IMR-90 (cell line): ENCODE measurements around the gene KRTAP10-5. TPM values are rescaled to one million over a fixed set of nuclear protein-coding genes. Genes with fewer than 3 reads are reported as not detected.

Experiments
- ATAC-seq: fragments of 200-7000 bp; cut with Tn5 transposase; 2 replicates; pipeline ENCODE4 v1.9.1; 2020; ENCODE audit warnings: low read depth, mild to moderate bottlenecking, moderate library complexity
- BruUV-seq: library from RNA; stranded (reverse); fragments of 400-500 nt; replicated peaks from 2 replicates; lab custom pipeline; 2021; lab: Mats Ljungman, UMichigan
- CTCF ChIA-PET: fragments of 300-600 bp; formaldehyde crosslinking; extraction: SDS; loops from one replicate; lab custom pipeline; 2021; ENCODE audit warnings: antibody characterized with exemption; lab: Yijun Ruan, JAX
- POLR2A ChIA-PET: fragments of 300-600 bp; sonication (Branson Sonifier 250); formaldehyde crosslinking; loops from one replicate; lab custom pipeline; 2022; ENCODE audit warnings: antibody characterized with exemption; ENCODE audit not compliant: unreplicated experiment; lab: Charles Lee
- DNase-seq: peaks from one replicate; pipeline ENCODE4 v3.0.0; 2013
- H2AFZ ChIP-seq: replicated peaks from 2 replicates; pipeline ENCODE3; 2013; ENCODE audit warnings: low read length, mild to moderate bottlenecking; ENCODE audit not compliant: poor library complexity
- H2AK5ac ChIP-seq: 2 replicates; pipeline ENCODE4 v1.6.1; 2013; ENCODE audit warnings: low read depth, low read length, inconsistent platforms
- H2AK9ac ChIP-seq: replicated peaks from 2 replicates; pipeline ENCODE3; 2013; ENCODE audit warnings: mild to moderate bottlenecking, low read depth, low read length, moderate library complexity; ENCODE audit not compliant: poor library complexity
- H2BK120ac ChIP-seq: 2 replicates; pipeline ENCODE4 v1.6.1; 2013; ENCODE audit warnings: low read depth, low read length, inconsistent platforms
- H2BK15ac ChIP-seq: 3 replicates; pipeline ENCODE4 v1.6.1; 2013; ENCODE audit warnings: low read depth, low read length, inconsistent platforms
- H2BK20ac ChIP-seq: 2 replicates; pipeline ENCODE4 v1.6.1; 2013; ENCODE audit warnings: low read depth, mild to moderate bottlenecking, inconsistent platforms, low read length, moderate library complexity
- H2BK5ac ChIP-seq: 2 replicates; pipeline ENCODE4 v1.6.1; 2013; ENCODE audit warnings: mild to moderate bottlenecking, low read depth, low read length, inconsistent platforms; ENCODE audit not compliant: poor library complexity, severe bottlenecking
- H3K14ac ChIP-seq: replicated peaks from 2 replicates; pipeline ENCODE4 v1.6.1; 2013; ENCODE audit warnings: low read depth, low read length, inconsistent platforms
- H3K18ac ChIP-seq: 2 replicates; pipeline ENCODE4 v1.6.1; 2013; ENCODE audit warnings: low read depth, low read length, control low read depth
- H3K23ac ChIP-seq: 2 replicates; pipeline ENCODE4 v1.6.1; 2013; ENCODE audit warnings: low read depth, low read length, inconsistent platforms
- H3K27ac ChIP-seq: 2 replicates; pipeline ENCODE4 v1.5.1; 2013; ENCODE audit warnings: mild to moderate bottlenecking, control low read depth, low read length; ENCODE audit not compliant: insufficient read depth
- H3K27me3 ChIP-seq: 2 replicates; pipeline ENCODE4 v1.6.1; 2013; ENCODE audit warnings: low read length; ENCODE audit not compliant: control insufficient read depth, insufficient read depth
- H3K36me3 ChIP-seq: 2 replicates; pipeline ENCODE4 v1.6.1; 2013; ENCODE audit warnings: low read length, mixed read lengths; ENCODE audit not compliant: control insufficient read depth, insufficient read depth
- H3K4ac ChIP-seq: 2 replicates; pipeline ENCODE4 v1.6.1; 2013; ENCODE audit warnings: low read depth, low read length, inconsistent platforms
- H3K4me1 ChIP-seq: 2 replicates; pipeline ENCODE4 v1.6.1; 2013; ENCODE audit warnings: low read length, mixed read lengths; ENCODE audit not compliant: control insufficient read depth, insufficient read depth
- H3K4me2 ChIP-seq: 2 replicates; pipeline ENCODE4 v1.6.1; 2013; ENCODE audit warnings: low read depth, mild to moderate bottlenecking, control low read depth, low read length, moderate library complexity
- H3K4me3 ChIP-seq: 2 replicates; pipeline ENCODE4 v1.5.1; 2013; ENCODE audit warnings: low read depth, mild to moderate bottlenecking, control low read depth, low read length, moderate library complexity; ENCODE audit not compliant: insufficient read depth
- H3K56ac ChIP-seq: 2 replicates; pipeline ENCODE4 v1.6.1; 2013; ENCODE audit warnings: low read length, inconsistent platforms; ENCODE audit not compliant: insufficient read depth; ENCODE audit errors: extremely low read depth
- H3K79me1 ChIP-seq, 2 experiments: 2 replicates each; pipeline ENCODE4 v1.6.1; 2013; ENCODE audit warnings: low read length in 2 of 2, inconsistent platforms in 1 of 2, low read depth in 1 of 2
- H3K9ac ChIP-seq: 2 replicates; pipeline ENCODE4 v1.6.1; 2013; ENCODE audit warnings: low read depth, low read length, control low read depth
- H3K9me1 ChIP-seq: 2 replicates; pipeline ENCODE4 v1.6.1; 2013; ENCODE audit warnings: low read length, inconsistent platforms; ENCODE audit not compliant: insufficient read depth
- H3K9me3 ChIP-seq: 2 replicates; pipeline ENCODE4 v1.6.1; 2013; ENCODE audit warnings: low read length; ENCODE audit not compliant: control insufficient read depth, insufficient read depth
- H4K20me1 ChIP-seq: 2 replicates; pipeline ENCODE4 v1.6.1; 2013; ENCODE audit warnings: low read length, inconsistent platforms; ENCODE audit not compliant: insufficient read depth
- H4K5ac ChIP-seq: 2 replicates; pipeline ENCODE4 v1.6.1; 2013; ENCODE audit warnings: mild to moderate bottlenecking, low read depth, low read length, control low read depth
- H4K8ac ChIP-seq, 2 experiments: 2 replicates each; pipeline ENCODE4 v1.6.1; 2013; ENCODE audit warnings: low read depth in 2 of 2, low read length in 2 of 2, control low read depth in 1 of 2, inconsistent platforms in 1 of 2
- H4K91ac ChIP-seq: 2 replicates; pipeline ENCODE4 v1.6.1; 2013; ENCODE audit warnings: low read depth, low read length, inconsistent platforms; ENCODE audit not compliant: insufficient read depth
- BHLHE40 ChIP-seq: fragments of 150-350 bp; IDR thresholded peaks from 2 replicates; pipeline ENCODE4 v1.6.1; 2016; ENCODE audit warnings: mild to moderate bottlenecking, low read depth, low read length
- CEBPB ChIP-seq: IDR thresholded peaks from 2 replicates; pipeline ENCODE4 v1.6.1; 2012; ENCODE audit warnings: low read depth, low read length, improper control_type of control experiment
- CHD1 ChIP-seq: IDR thresholded peaks from 2 replicates; pipeline ENCODE4 v1.6.1; 2012; ENCODE audit warnings: low read depth, low read length, improper control_type of control experiment
- FOS ChIP-seq: fragments of 150-350 bp; IDR thresholded peaks from 2 replicates; pipeline ENCODE4 v1.6.1; 2016; ENCODE audit warnings: low read depth, low read length
- MAFK ChIP-seq: IDR thresholded peaks from 2 replicates; pipeline ENCODE4 v1.6.1; 2012; ENCODE audit warnings: low read depth, low read length, improper control_type of control experiment
- MAZ ChIP-seq: IDR thresholded peaks from 2 replicates; pipeline ENCODE4 v1.6.1; 2012; ENCODE audit warnings: low read depth, mild to moderate bottlenecking, low read length, improper control_type of control experiment, moderate library complexity, borderline replicate concordance
- MXI1 ChIP-seq: IDR thresholded peaks from 2 replicates; pipeline ENCODE4 v1.6.1; 2012; ENCODE audit warnings: low read depth, mild to moderate bottlenecking, low read length, moderate library complexity, borderline replicate concordance
- NFE2L2 ChIP-seq: fragments of 150-350 bp; IDR thresholded peaks from 2 replicates; pipeline ENCODE4 v1.6.1; 2016; ENCODE audit warnings: low read depth, mild to moderate bottlenecking, low read length
- POLR2A ChIP-seq: IDR thresholded peaks from 2 replicates; pipeline ENCODE4 v1.6.1; 2012; ENCODE audit warnings: mild to moderate bottlenecking, low read depth, low read length
- RAD21 ChIP-seq: IDR thresholded peaks from 2 replicates; pipeline ENCODE4 v1.6.1; 2012; ENCODE audit warnings: low read length, improper control_type of control experiment
- RCOR1 ChIP-seq: IDR thresholded peaks from 2 replicates; pipeline ENCODE4 v1.6.1; 2012; ENCODE audit warnings: mild to moderate bottlenecking, low read length, improper control_type of control experiment; ENCODE audit not compliant: insufficient replicate concordance
- RFX5 ChIP-seq: IDR thresholded peaks from 2 replicates; pipeline ENCODE4 v1.8.0; 2012; ENCODE audit warnings: low read depth, mild to moderate bottlenecking, low read length, moderate library complexity
- SMC3 ChIP-seq: fragments of 150-350 bp; IDR thresholded peaks from 2 replicates; pipeline ENCODE4 v1.6.1; 2016; ENCODE audit warnings: low read depth, mild to moderate bottlenecking, antibody characterized with exemption, low read length, moderate library complexity
- WGBS, 2 experiments: methylation state at CpG; one replicate each; pipeline versions ENCODE4 v1.1.5 to v1.1.7; 2013; ENCODE audit warnings: missing lambda C conversion rate in 2 of 2; ENCODE audit not compliant: insufficient read length in 1 of 2; ENCODE audit errors: extremely low coverage in 2 of 2; 5-methylcytosine and 5-hydroxymethylcytosine counted together
- dilution Hi-C: fragments of 300-500 bp; cut with HindIII; formaldehyde crosslinking; loops from one replicate; pipeline ENCODE4 v1.14.3; 2018; ENCODE audit warnings: low sequenced_read_pairs; ENCODE audit not compliant: unreplicated experiment
- in situ Hi-C: fragments of 300-500 bp; cut with MboI; formaldehyde crosslinking; loops from 3 replicates; pipeline ENCODE4 v1.14.3; 2019; ENCODE audit warnings: low sequenced_read_pairs, inconsistent platforms, mixed read lengths
- intact Hi-C: fragments of 100-400 bp; cut with micrococcal nuclease; formaldehyde crosslinking; loops from 2 replicates; pipeline ENCODE4 v1.10.0; 2022
- polyA plus RNA-seq, 3 experiments: library from polyadenylated mRNA; depleted of rRNA; stranded (reverse); fragments of >200 nt; gene quantifications; 2 replicates each; pipeline ENCODE4 v1.2.3, GENCODE V29; 2012; ENCODE audit warnings: low replicate concordance in 1 of 3
- total RNA-seq: library from RNA; depleted of rRNA; stranded (reverse); fragments of >200 nt; gene quantifications from 2 replicates; pipeline ENCODE4 v1.2.3, GENCODE V29; 2012
- TF ChIP-seq, protein P1 (sequence below): fragments of 150-350 bp; IDR thresholded peaks from 2 replicates; pipeline ENCODE4 v1.6.1; 2017; ENCODE audit warnings: mild to moderate bottlenecking, antibody characterized with exemption, low read length, low read depth
- TF ChIP-seq, protein P2 (sequence below): fragments of 150-350 bp; IDR thresholded peaks from 2 replicates; pipeline ENCODE4 v1.6.1; 2016; ENCODE audit warnings: low read depth, mild to moderate bottlenecking, low read length, moderate library complexity, borderline replicate concordance
- TF ChIP-seq, protein P3 (sequence below): conservative IDR thresholded peaks from 2 replicates; pipeline ENCODE4 v1.5.1; 2012; ENCODE audit warnings: mild to moderate bottlenecking, low read depth, low read length, improper control_type of control experiment

The KRTAP10-5 gene
- total and polyA plus RNA-seq, 2 of the 4 experiments (the other 2 are of a cell fraction) = not detected

DNA sequence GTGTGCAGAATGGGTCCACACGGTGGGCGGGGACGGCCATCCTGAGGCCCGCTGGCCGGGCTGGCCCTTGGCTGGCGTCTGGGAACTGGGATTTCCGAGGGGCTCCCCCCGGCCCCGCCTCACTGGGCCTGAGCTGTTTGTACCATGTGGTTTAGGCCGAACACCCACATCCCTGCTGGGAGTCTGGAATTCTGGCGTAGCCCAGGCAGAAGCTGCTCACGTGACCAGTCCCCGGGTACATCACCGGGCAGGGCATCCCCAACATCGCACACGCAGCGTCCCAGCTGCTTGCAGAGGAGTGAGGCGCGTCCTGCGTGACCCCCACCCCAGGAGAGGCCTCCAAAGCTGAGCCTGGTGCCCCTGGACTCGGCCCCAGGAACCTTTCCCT is 22.1 kb upstream of the KRTAP10-5 start:
- Histone ChIP-seq H3K9ac (no peak overlapping the region), H3K4me2 (no peak overlapping the region), H3K27me3 (peaks cover 2% of the 10 kb centered on the region), H3K4ac (no peak overlapping the region), H4K91ac (no peak overlapping the region), H2AK5ac (no peak overlapping the region), H3K4me1 (no peaks in the 10 kb centered on the region), H2BK5ac (no peak overlapping the region), H3K56ac (no peak overlapping the region), H2BK20ac (no peak overlapping the region), H3K36me3 (no peaks in the 10 kb centered on the region), H3K9me3 (no peaks in the 10 kb centered on the region), H4K20me1 (no peaks in the 10 kb centered on the region), H3K4me3 (no peak overlapping the region), H3K14ac (no peak overlapping the region), H3K23ac (no peak overlapping the region), H3K18ac (no peak overlapping the region), H2BK15ac (no peak overlapping the region), H2AFZ (no peak overlapping the region), H2AK9ac (no peak overlapping the region), H3K9me1 (no peaks in the 10 kb centered on the region), H4K8ac (no peak overlapping the region), H2BK120ac (no peak overlapping the region), H3K79me1 (no peaks in the 10 kb centered on the region), H3K27ac (no peak overlapping the region), H4K5ac (no peak overlapping the region)
- intact Hi-C loops = no loop called here
- DNase-seq (no peak), ATAC-seq (no peak)
- POLR2A ChIA-PET = no interaction called here
- CTCF ChIA-PET = no interaction called here
- BruUV-seq = no TSS peak
- TF ChIP-seq NFE2L2 (no peak), BHLHE40 (no peak), SMC3 (no peak), FOS (no peak), CHD1 (no peak), RFX5 (no peak), MXI1 (no peak), POLR2A (no peak), RCOR1 (no peak), RAD21 (no peak), MAZ (no peak), CEBPB (no peak), MAFK (no peak)
- TF ChIP-seq, protein P1, sequence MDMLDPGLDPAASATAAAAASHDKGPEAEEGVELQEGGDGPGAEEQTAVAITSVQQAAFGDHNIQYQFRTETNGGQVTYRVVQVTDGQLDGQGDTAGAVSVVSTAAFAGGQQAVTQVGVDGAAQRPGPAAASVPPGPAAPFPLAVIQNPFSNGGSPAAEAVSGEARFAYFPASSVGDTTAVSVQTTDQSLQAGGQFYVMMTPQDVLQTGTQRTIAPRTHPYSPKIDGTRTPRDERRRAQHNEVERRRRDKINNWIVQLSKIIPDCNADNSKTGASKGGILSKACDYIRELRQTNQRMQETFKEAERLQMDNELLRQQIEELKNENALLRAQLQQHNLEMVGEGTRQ = no peak
- TF ChIP-seq, protein P2, sequence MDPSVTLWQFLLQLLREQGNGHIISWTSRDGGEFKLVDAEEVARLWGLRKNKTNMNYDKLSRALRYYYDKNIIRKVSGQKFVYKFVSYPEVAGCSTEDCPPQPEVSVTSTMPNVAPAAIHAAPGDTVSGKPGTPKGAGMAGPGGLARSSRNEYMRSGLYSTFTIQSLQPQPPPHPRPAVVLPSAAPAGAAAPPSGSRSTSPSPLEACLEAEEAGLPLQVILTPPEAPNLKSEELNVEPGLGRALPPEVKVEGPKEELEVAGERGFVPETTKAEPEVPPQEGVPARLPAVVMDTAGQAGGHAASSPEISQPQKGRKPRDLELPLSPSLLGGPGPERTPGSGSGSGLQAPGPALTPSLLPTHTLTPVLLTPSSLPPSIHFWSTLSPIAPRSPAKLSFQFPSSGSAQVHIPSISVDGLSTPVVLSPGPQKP = no peak
- TF ChIP-seq, protein P3, sequence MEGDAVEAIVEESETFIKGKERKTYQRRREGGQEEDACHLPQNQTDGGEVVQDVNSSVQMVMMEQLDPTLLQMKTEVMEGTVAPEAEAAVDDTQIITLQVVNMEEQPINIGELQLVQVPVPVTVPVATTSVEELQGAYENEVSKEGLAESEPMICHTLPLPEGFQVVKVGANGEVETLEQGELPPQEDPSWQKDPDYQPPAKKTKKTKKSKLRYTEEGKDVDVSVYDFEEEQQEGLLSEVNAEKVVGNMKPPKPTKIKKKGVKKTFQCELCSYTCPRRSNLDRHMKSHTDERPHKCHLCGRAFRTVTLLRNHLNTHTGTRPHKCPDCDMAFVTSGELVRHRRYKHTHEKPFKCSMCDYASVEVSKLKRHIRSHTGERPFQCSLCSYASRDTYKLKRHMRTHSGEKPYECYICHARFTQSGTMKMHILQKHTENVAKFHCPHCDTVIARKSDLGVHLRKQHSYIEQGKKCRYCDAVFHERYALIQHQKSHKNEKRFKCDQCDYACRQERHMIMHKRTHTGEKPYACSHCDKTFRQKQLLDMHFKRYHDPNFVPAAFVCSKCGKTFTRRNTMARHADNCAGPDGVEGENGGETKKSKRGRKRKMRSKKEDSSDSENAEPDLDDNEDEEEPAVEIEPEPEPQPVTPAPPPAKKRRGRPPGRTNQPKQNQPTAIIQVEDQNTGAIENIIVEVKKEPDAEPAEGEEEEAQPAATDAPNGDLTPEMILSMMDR = no peak
- dilution Hi-C loops = no loop called here
- in situ Hi-C loops = no loop called here
- WGBS, 2 experiments = 46% methylated on average over 10 of the region's 21 CpGs; no CpG with 5 or more reads in 1 of the 2 experiments
